H7 (cell line): ENCODE measurements around the gene CCNL2. TPM values are rescaled to one million over a fixed set of nuclear protein-coding genes. Genes with fewer than 3 reads are reported as not detected.

ENCODE experiments used
- DNase-seq: peaks from one replicate; pipeline ENCODE4 v3.0.0; 2012
- H3K27me3 ChIP-seq: 2 replicates; pipeline ENCODE4 v1.6.0; 2011; ENCODE audit warnings: mild to moderate bottlenecking, low read length; ENCODE audit not compliant: control insufficient read depth, insufficient read depth
- H3K36me3 ChIP-seq: replicated peaks from 2 replicates; pipeline ENCODE4 v1.5.1; 2011; ENCODE audit warnings: low read length; ENCODE audit not compliant: control insufficient read depth, insufficient read depth
- H3K4me3 ChIP-seq: 2 replicates; pipeline ENCODE4 v1.5.1; 2011; ENCODE audit warnings: low read depth, mild to moderate bottlenecking, control low read depth, low read length, moderate library complexity; ENCODE audit not compliant: insufficient read depth
- total RNA-seq: library from RNA; depleted of rRNA; stranded (reverse); fragments of >200 nt; shearing (Covaris generic); gene quantifications from 2 replicates; pipeline ENCODE4 v1.2.3, GENCODE V29; 2014

The CCNL2 gene
- total RNA-seq, 1 experiment from 2014 or later, result 147 TPM

DNA sequence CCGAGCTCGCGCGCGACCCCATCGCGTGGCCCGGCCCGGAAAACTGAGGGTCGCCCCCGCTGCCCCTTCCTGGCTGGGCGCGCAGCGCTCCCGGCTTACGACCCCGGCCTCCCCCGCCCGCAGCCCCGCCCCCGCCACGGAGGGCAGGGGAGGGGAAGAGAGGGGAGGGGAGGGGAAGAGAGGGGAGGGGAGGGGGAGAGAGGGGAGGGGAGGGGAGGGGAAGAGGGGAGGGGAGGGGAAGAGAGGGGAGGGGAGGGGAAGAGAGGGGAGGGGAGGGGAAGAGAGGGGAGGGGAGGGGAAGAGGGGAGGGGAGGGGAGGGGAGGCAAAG, 28.6 kb upstream of the CCNL2 start:
- Histone ChIP-seq H3K27me3 (no peaks in the 10 kb centered on the region), H3K4me3 (peak overlapping the region; percentile 48), H3K36me3 (no peaks in the 10 kb centered on the region)
- peak; percentile 84 for DNase-seq

GRCh38 chr1:1427106-1427819, 28.1 kb upstream of the CCNL2 start:
- H3K4me3 ChIP-seq, result peak overlapping the region; percentile 48
- H3K27me3 ChIP-seq, result no peaks in the 10 kb centered on the region
- peak; percentile 96 for DNase-seq
- H3K36me3 ChIP-seq, result no peaks in the 10 kb centered on the region

- Histone ChIP-seq H3K4me3 (peak overlapping the region; percentile 23; the same call in 1 of the 2 replicates), H3K36me3 (no peaks in the 10 kb centered on the region), H3K27me3 (no peaks in the 10 kb centered on the region)
- peak; percentile 94 for DNase-seq
Measured at GRCh38 chr1:1426496-1427105, 27.5 kb upstream of the CCNL2 start.

GRCh38 chr1:1425753-1426495, 26.8 kb upstream of the CCNL2 start:
- Histone ChIP-seq H3K27me3 (no peaks in the 10 kb centered on the region), H3K4me3 (peak overlapping the region; percentile 5; the same call in 1 of the 2 replicates)

GRCh38 chr1:1425426-1425752, 26.3 kb upstream of the CCNL2 start:
- H3K4me3 ChIP-seq, result no peak overlapping the region
- H3K36me3 ChIP-seq, result no peaks in the 10 kb centered on the region
- no peak for DNase-seq
- no peaks in the 10 kb centered on the region for H3K27me3 ChIP-seq

More at GRCh38 chr1:1425753-1426495, 26.8 kb upstream of the CCNL2 start:
- peak; percentile 92 for DNase-seq
- H3K36me3 ChIP-seq, result no peaks in the 10 kb centered on the region

GRCh38 chr1:1424707-1425106, 25.6 kb upstream of the CCNL2 start:
- H3K4me3 ChIP-seq, result no peak overlapping the region
- H3K36me3 ChIP-seq, result no peaks in the 10 kb centered on the region
- peak; percentile 16 for DNase-seq
- no peaks in the 10 kb centered on the region for H3K27me3 ChIP-seq

GRCh38 chr1:1423245-1423597, 24.1 kb upstream of the CCNL2 start:
- Histone ChIP-seq H3K36me3 (no peaks in the 10 kb centered on the region), H3K4me3 (no peak overlapping the region)
- DNase-seq, result no peak

DNA sequence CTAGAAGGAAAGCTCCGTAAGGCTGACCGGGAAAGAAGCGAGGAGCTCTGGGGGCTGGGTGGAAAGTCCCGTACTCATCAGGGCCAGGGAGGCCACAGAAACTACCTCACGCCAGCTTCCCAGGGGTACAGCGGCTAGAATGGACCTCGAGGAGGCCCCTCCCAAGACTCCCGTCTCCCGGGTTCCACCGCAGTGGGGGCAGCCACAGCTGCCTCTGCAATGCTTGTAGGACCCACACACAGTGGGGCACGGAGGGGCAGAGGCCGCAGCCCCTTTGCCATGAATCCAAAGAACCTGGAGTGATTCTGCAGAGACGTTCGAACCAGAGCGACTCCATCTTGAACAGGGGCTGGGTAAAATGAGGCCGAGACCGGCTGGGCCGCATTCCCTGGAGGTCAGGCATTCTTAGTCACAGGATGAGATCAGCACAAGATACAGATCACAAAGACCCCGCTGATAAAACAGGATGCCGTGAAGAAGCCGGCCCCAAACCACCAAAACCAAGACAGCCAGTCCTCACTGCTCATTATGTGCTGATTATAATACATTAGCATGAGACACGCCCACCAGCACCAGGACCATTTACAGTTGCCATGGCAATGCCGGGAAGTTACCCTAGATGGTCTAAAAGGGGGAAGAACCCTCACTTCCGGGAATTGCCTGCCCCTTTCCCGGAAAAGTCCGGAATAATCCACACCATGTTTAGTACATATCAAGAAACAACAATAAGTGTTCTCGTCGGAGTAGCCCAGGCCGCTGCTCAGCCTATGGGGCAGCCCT, 23.5 kb upstream of the CCNL2 start:
- DNase-seq, result peak; percentile 60
- Histone ChIP-seq H3K4me3 (no peak overlapping the region), H3K36me3 (no peaks in the 10 kb centered on the region), H3K27me3 (no peaks in the 10 kb centered on the region)

More at GRCh38 chr1:1423245-1423597, 24.1 kb upstream of the CCNL2 start:
- no peaks in the 10 kb centered on the region for H3K27me3 ChIP-seq

- H3K36me3 ChIP-seq, result no peaks in the 10 kb centered on the region
- H3K4me3 ChIP-seq, result no peak overlapping the region
- DNase-seq, result peak; percentile 69
- H3K27me3 ChIP-seq, result no peaks in the 10 kb centered on the region
Measured at GRCh38 chr1:1421907-1422464, 22.9 kb upstream of the CCNL2 start.

DNA sequence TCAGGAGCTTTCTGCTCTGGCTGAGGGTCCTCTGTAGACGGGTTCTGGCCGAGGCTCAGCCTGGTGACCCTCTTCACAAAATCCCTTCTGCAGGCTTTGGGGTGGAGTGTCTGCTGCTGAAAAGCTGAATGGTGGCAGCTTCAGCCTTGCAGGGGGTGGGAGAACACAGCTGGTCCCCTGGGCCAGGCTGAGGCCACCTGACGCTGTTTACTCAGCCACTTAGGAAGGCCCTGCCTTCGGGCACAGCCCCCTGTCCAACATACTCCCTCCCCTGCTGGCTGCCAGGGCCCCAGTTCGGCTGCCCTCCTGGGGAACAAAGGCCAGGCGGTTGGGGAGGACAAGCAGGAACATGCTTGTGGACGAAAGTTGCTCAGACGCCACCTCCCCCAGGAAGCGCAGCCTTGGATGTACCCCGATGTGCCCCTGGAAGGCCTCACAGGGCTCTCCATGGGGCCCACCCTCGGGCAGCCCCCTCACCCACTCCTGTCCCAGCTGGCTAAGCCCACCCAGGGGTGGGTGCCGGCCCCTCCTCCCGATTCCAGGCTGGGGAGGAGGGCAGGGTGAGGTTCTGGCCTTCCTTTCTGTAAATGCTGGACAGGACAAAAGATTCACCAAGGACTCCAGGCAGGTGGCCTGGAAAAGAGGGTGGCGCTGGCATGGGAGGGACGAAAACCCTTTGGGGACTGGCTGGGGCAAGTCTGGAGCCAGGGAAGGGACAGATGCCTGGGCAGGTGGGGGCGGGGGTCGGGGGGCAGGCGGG, 22.2 kb upstream of the CCNL2 start, which contains the start of gene ANKRD65:
Gene ANKRD65, minus strand, starts transcription at position 130 of the 760 bp plus-strand sequence. CDS start 271 bp downstream, outside the sequence.
- peak; percentile 66 for DNase-seq
- Histone ChIP-seq H3K27me3 (no peaks in the 10 kb centered on the region), H3K36me3 (no peaks in the 10 kb centered on the region), H3K4me3 (no peak within 1 kb of the TSS)

DNA sequence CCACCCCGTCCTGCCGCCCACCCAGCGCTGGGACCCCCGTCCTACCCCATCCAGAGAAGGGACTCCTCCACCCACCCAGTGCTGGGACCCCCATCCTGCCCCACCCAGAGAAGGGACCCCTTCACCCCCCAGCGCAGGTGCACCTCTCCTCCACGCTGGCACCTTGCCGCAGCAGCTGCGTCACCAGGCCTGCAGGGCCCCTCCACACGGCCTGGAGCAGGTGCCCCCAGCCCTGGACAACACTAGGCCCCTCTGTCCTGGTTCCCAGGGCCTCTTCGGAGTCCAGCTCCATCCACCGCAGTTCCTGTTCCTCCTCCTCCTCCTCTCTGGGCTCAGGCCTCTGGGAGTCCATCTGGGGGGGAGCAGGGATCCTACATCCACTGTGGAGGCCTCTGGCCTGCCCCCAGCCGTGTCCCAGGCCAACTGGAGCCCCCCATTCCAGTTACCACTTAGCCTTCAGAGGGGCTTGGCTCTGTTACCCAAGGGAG, 21.6 kb upstream of the CCNL2 start:
- Histone ChIP-seq H3K4me3 (no peak overlapping the region), H3K36me3 (no peaks in the 10 kb centered on the region), H3K27me3 (no peaks in the 10 kb centered on the region)
- DNase-seq, result peak; percentile 59

DNA sequence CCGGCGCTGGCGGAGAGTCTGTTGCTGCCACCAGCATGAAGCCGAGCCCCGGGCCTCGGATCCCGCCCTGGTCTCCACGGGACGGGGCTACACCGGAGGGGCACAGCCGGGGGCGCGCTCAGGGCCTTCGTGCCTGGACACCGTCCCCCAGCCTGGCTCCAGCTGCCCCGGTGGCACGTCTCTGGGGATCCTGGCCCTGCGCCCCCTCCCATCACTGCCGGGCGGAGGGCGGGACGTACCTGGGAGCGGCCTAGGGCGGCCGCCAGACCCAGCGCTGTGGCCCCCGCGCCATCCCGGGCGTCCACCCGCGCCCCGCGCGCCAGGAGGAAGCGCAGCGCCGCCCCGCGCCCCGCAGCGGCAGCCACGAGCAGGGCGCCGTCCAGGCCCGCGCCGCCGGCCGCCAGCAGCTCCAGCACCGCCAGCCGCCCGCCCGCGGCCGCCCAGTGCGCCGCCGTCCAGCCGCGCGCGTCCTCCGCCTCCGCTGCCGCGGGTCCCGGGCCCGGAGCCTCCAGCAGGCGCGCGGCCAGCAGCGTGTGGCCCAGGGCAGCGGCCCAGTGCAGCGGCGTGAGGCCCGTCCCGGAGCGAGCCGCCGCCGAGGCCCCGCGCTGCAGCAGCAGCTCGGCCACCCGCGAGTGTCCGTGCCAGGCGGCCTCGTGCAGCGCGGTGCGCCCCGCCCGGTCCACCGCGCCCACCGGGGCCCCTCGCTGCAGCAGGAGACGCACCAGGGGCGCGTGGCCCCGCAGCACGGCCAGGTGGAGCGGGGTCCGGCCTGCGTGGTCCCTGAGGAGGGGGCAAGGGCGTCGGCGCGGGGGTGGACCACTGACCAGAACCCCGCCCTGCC, 20.9 kb upstream of the CCNL2 start:
- Histone ChIP-seq H3K27me3 (no peaks in the 10 kb centered on the region), H3K36me3 (no peaks in the 10 kb centered on the region), H3K4me3 (no peak overlapping the region)
- DNase-seq, result peak; percentile 69

DNA sequence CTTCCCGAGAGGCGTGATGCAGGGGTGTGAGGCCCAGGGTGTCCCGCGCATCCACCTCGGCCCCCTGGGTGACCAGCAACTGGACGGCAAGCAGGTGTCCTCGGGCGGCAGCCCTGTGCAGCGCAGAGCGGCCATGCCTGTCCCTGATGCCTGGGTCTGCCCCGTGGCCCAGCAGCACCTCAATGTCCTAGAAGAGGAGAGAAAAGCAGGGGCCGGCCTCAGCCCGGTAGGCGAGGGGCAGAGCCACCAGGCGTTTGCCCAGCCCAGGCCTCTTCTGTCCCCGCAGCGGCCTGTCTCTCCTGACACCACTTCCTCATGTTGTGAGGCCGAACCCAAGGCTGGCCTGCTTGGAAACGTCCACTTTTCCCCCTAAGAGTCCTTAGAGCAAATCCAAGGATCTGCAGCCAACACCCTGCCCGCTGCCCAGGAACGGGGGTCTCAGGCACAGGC, 20.3 kb upstream of the CCNL2 start:
- Histone ChIP-seq H3K27me3 (no peaks in the 10 kb centered on the region), H3K36me3 (no peaks in the 10 kb centered on the region), H3K4me3 (no peak overlapping the region)
- peak; percentile 53 for DNase-seq
